ENCODE data around the gene NOX4.

Gene NOX4

DNA sequence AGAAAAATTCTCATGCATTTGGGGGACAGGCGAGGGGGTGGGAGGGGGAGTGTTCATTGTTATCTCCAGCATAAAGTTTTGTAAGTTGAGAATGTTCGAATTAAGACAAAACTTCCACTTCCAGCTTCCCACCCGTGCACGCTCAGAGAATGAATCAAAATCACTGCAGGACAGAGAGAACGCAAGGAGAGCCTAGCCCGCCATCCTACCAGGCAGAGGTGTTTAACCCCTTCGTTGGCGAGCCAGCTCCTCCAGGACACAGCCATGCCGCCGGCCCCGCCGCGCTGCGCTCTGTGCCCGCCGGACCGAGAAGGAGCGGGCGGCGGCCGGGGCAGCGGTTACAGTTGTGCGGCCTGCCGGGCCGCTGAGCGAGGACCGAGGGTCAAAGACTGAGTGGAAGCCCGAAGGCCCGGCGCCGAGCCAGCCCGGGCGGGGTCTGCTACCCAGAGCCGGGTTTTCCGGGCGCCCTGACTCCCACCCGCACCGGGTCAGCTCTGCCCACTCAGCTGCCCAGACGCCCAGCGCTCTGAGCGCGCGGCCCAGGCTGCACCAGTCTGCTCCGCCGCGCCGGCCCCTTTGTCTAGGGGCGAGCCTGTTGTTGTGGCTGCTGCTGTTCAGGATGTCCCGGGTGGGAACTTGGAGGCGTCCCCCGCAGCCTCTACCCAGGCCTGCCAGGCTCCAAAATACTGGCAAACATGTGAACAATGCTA lies at the start of gene NOX4:
Gene NOX4 (minus strand): TSS at position 395 of the 710 bp plus-strand sequence. CDS start 129 bp downstream, at position 266.
- no peak for DNase-seq

- DNase-seq = no peak
Measured at GRCh38 chr11:89540826-89541225, 49.7 kb upstream of the NOX4 start.

GRCh38 chr11:89537936-89538335 lies 46.8 kb upstream of the NOX4 start:
- DNase-seq = no peak

- no peak for DNase-seq
Measured at GRCh38 chr11:89536926-89537325, 45.8 kb upstream of the NOX4 start.

DNA sequence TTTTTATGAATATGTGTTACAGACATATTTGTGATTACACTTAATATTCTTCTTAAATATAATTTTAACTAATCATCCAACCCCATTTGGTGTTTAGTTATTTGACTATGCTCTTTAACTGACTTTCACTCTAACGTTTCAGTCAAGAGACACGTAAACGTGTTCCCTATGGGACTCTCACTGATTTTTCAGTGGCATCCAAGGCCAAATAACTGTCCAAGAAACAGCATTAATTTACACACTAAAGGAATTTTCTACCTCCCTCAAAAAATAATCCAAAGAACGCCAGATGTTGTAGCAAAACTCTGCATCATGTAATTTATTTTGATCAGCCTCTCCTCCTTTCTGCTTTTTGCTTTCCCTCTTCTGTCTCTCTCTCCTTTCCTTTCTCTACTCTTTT lies 44.0 kb upstream of the NOX4 start:
- no peak for DNase-seq

DNA sequence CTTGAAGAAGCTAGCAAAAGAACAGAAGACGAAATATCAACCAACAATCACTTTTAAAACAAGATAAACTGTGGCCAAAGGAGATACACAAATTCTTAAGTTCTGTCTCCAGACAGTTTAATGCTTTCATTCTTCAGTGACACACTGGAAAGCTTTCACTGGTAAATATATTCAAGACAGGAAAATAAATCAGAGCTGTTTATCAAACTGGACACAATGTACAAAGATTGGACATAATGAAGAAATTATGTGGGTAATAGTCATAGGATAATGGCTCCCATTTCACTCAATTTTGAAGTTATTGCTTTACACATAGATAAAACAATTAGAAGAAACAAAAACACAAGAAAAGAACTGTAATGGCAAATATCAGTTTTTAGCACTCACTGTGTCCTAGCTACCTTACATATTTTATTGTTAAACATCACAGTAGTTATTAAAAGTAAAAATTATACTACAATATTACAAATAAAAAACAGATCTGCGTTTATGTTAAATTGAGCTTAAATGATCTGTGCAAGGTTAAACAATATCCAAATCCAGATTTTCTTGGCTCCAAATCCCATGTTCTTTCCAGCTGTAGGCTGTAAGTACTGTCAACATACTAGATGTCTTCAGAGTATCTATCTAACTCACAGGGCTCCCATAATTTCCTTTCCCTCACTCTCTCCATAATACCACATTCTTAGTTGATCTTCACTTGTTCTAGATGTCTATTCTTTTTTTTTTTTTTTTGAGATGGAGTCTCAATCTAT lies 38.6 kb upstream of the NOX4 start:
- no peak for DNase-seq

GRCh38 chr11:89521792-89522191 lies 30.6 kb upstream of the NOX4 start:
- no peak for DNase-seq

GRCh38 chr11:89521294-89521693 lies 30.1 kb upstream of the NOX4 start:
- DNase-seq = no peak

GRCh38 chr11:89516496-89516895 lies 25.3 kb upstream of the NOX4 start:
- DNase-seq = no peak

DNA sequence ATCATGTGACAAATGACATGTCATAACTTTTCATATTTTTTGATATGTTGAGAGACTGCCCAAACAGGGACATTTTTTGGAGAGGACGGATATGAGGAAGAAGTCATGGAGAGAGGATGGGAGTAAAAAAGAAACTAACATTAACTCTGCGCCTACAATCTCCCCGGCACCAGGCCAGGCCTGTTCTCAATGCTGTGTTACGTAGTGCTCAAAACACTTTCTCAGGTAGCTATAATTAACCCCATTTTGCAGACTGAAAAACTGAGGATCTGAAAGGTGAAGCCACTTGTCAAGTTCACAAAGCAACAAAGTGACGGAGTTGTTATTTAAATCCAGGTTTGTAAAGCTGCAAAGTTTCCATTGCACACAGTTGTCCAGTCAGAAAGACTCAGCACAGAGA lies 17.4 kb upstream of the NOX4 start:
- DNase-seq = no peak

DNA sequence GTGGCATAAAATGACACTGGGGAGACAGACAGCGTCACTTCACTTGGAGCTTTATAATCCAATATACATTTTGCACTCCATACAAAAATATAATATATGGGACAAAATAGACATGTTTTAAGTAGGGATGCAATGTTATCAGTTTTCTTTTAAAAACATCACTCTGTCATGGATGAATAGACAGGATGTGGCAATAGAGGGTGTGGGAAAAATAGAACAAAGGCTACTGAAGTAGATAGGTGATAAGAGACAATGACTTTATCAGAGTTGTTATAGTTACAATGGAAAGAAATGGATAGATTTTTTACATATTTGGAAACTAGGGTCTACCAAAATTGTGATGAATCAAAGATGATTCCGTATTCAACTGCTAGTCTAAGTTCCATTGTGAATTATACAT lies 13.1 kb upstream of the NOX4 start:
- DNase-seq = no peak

GRCh38 chr11:89503422-89503821 lies 12.2 kb upstream of the NOX4 start:
- DNase-seq = no peak

DNA sequence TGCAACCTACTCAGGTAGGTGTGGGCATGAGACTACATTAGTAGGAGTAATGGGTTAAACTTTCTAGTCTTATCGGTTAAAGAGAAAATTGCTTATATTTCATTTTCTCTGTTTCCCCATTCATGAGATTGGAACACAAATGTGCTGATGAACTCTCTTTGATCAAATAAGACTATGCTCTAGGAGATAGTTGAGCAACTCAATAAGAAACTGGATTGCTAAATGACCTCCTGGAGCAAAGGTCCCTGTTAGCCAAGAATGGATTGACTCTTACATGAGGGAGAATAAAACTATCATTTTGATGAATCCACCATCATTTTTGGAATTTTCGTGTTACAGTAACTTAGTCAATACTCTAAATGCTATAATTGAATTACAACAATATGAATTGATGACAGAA lies 11.1 kb upstream of the NOX4 start:
- DNase-seq = no peak

GRCh38 chr11:89500336-89500735 lies 9.2 kb upstream of the NOX4 start:
- DNase-seq = no peak

DNA sequence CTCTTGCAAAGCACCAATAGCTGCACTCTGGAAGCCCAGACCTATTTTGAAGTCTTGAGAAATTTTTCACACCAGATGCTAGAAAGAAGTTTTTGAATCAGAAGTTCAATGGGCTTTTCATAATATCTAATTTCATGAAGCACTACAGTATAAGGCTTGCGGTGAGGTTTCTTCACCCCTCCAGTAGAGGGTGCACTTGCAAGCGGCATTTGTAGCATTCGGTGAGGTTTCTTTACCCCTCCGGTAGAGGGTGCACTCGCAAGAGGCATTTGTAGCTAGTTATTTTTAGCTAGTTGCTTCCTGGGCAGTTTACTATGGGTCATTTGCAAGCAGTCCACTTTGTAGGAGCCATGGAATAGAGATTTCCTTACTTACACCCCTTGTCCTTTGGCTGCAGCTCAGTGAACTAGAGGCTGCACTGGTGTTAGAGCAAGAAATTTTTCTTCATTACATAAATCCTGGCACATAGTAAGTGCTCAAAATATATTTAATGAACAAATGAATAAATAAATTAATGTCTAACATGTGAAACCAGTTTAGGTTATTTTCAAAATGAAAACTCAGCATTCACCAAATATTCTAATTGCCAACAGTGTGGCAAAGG lies 7.8 kb upstream of the NOX4 start:
- no peak for DNase-seq

DNA sequence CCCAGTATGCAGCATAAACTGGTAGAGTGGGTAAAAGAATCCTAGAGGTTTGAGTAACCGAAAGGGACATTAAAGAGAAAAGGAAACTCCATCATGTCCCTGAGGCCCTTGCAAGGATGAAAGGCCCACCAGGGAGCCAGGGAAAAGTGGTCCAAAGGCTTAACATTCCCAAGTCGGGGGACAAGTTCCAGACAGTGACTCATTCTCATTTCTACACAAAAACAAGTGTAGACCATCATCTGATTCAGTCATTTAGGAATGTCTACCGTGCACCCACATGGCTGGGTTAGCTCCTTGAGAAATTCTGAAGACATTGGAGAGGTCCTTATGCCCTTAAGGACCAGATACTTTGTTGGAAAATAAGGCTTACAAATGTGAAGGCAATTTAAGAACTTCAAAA lies 4.8 kb upstream of the NOX4 start:
- no peak for DNase-seq

- DNase-seq = no peak
Measured at GRCh38 chr11:89493431-89493830, 2.3 kb upstream of the NOX4 start.

DNA sequence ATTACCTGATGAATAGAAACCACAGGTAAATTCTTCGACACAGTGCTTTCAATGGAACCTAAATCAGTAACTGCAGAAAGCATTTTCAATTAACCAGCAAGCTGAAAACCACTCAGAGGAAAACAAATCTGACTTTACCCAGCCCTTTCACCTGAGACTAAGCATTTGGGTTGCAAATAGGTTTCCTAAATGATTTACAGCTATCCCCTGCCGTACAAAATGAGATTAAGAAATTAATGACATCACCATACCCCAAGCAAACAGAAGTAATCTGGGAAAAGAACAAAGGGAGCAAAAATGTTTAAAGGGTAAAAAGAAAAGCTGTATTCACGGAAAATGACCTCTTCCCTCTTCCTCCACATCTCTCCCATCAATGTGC lies 584 bp downstream of the NOX4 start:
- no peak for DNase-seq

DNA sequence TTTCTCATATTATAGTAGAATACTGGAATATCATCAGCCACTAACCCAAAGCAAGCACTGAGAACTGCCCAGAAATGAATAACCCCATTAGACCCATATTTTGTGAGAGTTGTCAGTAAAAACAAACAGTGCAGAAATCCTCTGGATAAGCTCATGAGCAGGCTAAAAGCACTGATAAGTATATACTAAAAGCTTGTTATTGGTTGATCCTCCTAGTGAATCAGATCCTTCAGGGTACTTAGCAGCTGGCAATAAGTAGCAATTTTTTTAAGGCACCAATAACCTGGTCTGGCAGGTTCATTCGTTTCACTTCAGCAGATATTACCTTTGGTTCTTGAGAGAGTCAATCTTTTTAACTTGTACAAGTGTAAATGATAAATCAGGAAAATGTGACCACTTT lies 1.2 kb downstream of the NOX4 start:
- DNase-seq = no peak

GRCh38 chr11:89487016-89487415 lies 4.2 kb downstream of the NOX4 start:
- no peak for DNase-seq

DNA sequence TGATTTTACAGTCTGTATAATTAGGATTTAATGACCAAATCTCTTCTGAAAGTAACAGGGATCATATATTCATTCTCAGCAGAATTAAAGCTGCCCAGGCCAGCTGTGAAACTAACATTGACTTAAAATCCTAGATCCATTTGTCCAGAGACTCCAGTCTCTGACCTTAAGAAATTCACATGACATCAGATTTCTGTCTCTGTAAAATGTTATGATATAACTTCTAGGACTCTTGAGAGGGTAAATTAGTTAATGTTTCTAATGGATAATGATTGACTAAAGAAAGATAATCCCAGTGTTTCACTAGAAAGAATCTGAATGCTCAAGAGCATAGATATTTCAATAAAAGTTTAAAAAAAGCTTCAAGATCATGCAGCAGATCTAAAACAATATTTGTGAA lies 6.3 kb downstream of the NOX4 start:
- no peak for DNase-seq

DNA sequence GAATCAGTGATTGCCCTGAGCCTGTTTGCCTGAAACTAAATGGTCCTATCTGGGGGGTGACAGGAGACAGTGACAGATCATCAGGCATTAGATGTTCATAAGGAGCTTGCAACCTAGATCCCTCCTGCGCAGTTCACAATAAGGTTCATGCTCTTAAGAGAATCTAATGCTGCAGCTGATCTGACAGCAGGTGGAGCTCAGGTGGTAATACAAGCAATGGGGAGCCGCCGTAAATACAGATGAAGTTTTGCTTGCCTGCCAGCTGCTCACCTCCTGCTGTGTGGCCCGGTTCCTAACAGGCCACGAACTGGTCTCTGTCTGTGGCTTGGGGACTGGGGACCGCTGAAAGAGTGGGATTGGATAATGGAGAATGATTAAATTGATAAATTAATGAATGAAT lies 14.0 kb downstream of the NOX4 start:
- DNase-seq = peak; percentile 47 to 83

- DNase-seq = no peak
Measured at GRCh38 chr11:89463266-89463780, 27.9 kb downstream of the NOX4 start.

- no peak for DNase-seq
Measured at GRCh38 chr11:89458716-89459115, 32.5 kb downstream of the NOX4 start.

Data from NCI-H2081 (cell line).